Esophagus muscularis mucosa (tissue), 2 donors: ENCODE results near the gene DIAPH3.

Experiments
- EP300 ChIP-seq: sonication (generic); formaldehyde crosslinking; IDR thresholded peaks from one replicate; pipeline ENCODE4 v1.6.1; 2017; ENCODE audit warnings: antibody characterized with exemption
- POLR2A ChIP-seq: fragments of 450-650 bp; IDR thresholded peaks from one replicate; pipeline ENCODE4 v1.6.1; 2017; ENCODE audit warnings: antibody characterized with exemption, moderate library complexity, mild to moderate bottlenecking, low read depth

- TF ChIP-seq EP300 (no peak), POLR2A (no peak)
Measured at GRCh38 chr13:59674616-59675015, 489.1 kb downstream of the DIAPH3 start.
